Naive thymus-derived CD8-positive, alpha-beta T cell (primary cell): ENCODE results near the gene KDELR1. TPM values are rescaled to one million over a fixed set of nuclear protein-coding genes. Genes with fewer than 3 reads are reported as not detected.
"Not testable (repeated sequence)": the region's sequence is repeated elsewhere in the genome, so short reads cannot be mapped to it uniquely, and the experiment has no call there.

Experiments used
- ATAC-seq, 2 donors: fragments of 150-1000 bp; cut with Tn5 transposase in 1 of 2; sonication (Bioruptor Pico), chemical (Tn5 transposase) in 1 of 2; 1 replicate in 1 of 2; 2 replicates in 1 of 2; pipeline ENCODE4 v1.10.0; 2021; ENCODE audit warnings: mild to moderate bottlenecking in 2 of 2, moderate library complexity in 2 of 2
- POLR2A ChIA-PET: fragments of 350-600 bp; sonication (Branson Sonifier 250); formaldehyde crosslinking; loops from one replicate; lab custom pipeline; 2021; ENCODE audit warnings: antibody characterized with exemption; lab: Charles Lee
- DNase-seq, 10 donors: peaks; one replicate each; pipeline versions ENCODE4 v3.0.0 to v3.0.0-alpha.2; 2020 to 2022
- H3K27ac Mint-ChIP-seq, 10 donors: one replicate each; pipeline ENCODE4 v1.8.0; 2020 to 2022; ENCODE audit warnings: mild to moderate bottlenecking in 10 of 10, mixed read lengths in 10 of 10, moderate library complexity in 4 of 10, inconsistent platforms in 1 of 10
- H3K27me3 Mint-ChIP-seq, 5 donors: one replicate each; pipeline ENCODE4 v1.8.0; 2021 to 2022; ENCODE audit warnings: mixed read lengths in 5 of 5
- H3K36me3 Mint-ChIP-seq, 3 donors: one replicate each; pipeline ENCODE4 v1.8.0; 2020 to 2022; ENCODE audit warnings: mixed read lengths in 3 of 3, mild to moderate bottlenecking in 2 of 3, inconsistent platforms in 1 of 3
- H3K4me1 Mint-ChIP-seq, 4 donors: one replicate each; pipeline ENCODE4 v1.8.0; 2021 to 2022; ENCODE audit warnings: mixed read lengths in 4 of 4
- H3K4me3 Mint-ChIP-seq, 10 donors: one replicate each; pipeline ENCODE4 v1.8.0; 2020 to 2022; ENCODE audit warnings: mild to moderate bottlenecking in 10 of 10, mixed read lengths in 10 of 10, moderate library complexity in 6 of 10, inconsistent platforms in 1 of 10
- H3K9me3 Mint-ChIP-seq, 9 donors: one replicate each; pipeline ENCODE4 v1.8.0; 2020 to 2022; ENCODE audit warnings: mixed read lengths in 9 of 9, mild to moderate bottlenecking in 3 of 9, inconsistent platforms in 1 of 9, moderate library complexity in 1 of 9
- polyA plus RNA-seq, 3 donors: library from polyadenylated mRNA; unstranded; fragments of 300-500 nt; fragmentation: Illumina TruSeq; gene quantifications; one replicate each; pipeline ENCODE4 v1.2.3, GENCODE V29; 2021
- total RNA-seq, 8 experiments: library from RNA in 2 of 8; stranded (reverse) in 2 of 8; gene quantifications; one replicate each; pipeline ENCODE4 v1.2.3 and lab custom pipeline; 2021 to 2026

Gene KDELR1
- total and polyA plus RNA-seq, 5 experiments from 2014 or later = 21.3 to 49.6 (median 24.8) TPM

DNA sequence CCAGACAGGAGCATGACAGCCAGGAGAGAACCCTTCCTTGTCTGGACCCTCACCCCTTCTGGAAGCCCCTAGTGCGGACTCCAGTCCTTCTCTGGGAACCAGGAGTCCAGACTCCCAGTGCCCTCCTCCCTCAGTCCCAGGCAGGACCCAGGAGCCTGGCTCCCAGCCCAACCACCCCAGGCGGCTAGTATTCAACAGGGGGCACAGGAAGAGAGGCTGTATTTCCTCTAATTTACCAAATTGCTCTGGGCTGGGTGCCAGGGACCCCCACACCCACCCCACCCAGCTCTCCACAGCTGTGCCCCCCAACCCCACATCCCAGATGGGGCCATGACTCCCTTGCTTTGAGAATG is 5.4 kb upstream of the KDELR1 start:
- ATAC-seq (no peak), DNase-seq (no peak)
- H3K36me3 Mint-ChIP-seq = no peaks in the 10 kb centered on the region
- peaks cover 9 to 45% (median 27%) of the 10 kb centered on the region in 5 donors for H3K27me3 Mint-ChIP-seq
- H3K27ac Mint-ChIP-seq = no peak overlapping the region
- peaks cover 0 to 3% (median 0%) of the 10 kb centered on the region in 9 donors for H3K9me3 Mint-ChIP-seq
- peak overlapping the region in 2 of 10 donors; percentile 79 to 83 for H3K4me3 Mint-ChIP-seq
- POLR2A ChIA-PET = no interaction called here
- H3K4me1 Mint-ChIP-seq = peaks cover 25 to 61% (median 48%) of the 10 kb centered on the region in 4 donors

DNA sequence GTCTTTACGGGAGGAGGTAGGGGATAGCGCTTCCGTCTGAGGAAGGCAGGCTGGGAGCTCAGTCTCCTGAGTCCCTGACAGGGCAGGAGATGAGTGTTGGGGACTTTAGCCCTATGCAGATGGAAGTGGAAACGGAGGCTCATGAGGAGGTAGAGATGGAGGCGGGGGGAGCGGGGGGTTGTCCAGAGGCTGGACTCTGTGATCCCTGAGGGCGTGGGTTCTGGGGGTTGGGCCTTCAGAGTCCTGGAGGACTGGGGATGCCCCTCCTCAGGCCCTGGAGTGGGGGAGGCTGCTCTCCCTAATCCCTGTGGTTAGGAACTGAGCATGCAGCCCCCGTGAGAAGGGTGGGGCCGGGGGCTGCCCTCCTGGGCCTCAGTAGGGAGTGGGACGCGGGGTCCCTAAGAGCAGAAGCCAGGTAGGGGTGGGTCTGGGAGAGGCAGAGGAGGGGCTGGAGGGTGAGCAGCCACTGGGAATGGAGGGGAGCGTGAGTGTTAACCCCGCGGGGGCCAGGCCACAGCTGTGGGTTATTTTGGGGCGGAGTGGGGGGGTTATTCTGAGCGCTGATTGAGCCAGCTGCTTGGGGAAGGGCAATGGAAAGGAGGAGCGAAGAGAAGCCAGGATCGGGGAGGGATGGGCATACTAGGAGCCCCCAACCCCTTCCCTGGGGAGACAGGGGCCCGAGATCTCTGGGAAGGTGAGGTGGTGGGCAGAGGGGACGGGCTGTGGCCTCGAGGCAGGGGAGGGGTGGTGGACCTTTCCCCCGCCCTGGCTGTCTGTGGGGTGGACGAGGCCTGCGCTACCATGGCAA is 4.9 kb upstream of the KDELR1 start:
- no peak for DNase-seq
- Mint-ChIP-seq H3K9me3 (peaks cover 0 to 3% (median 0%) of the 10 kb centered on the region in 9 donors), H3K27ac (peak overlapping the region in 1 of 10 donors; percentile 37), H3K4me1 (peaks cover 26 to 66% (median 50%) of the 10 kb centered on the region in 4 donors), H3K27me3 (peaks cover 9 to 45% (median 27%) of the 10 kb centered on the region in 5 donors), H3K36me3 (no peaks in the 10 kb centered on the region), H3K4me3 (peak overlapping the region in 5 of 10 donors; percentile 34 to 94 (median 50))
- ATAC-seq = no peak
- POLR2A ChIA-PET = interaction anchor here (0.7 kb wide), 1 partner anchor 49 kb away, joined by 3 read pairs; the partner anchor contains the start of gene GRWD1

DNA sequence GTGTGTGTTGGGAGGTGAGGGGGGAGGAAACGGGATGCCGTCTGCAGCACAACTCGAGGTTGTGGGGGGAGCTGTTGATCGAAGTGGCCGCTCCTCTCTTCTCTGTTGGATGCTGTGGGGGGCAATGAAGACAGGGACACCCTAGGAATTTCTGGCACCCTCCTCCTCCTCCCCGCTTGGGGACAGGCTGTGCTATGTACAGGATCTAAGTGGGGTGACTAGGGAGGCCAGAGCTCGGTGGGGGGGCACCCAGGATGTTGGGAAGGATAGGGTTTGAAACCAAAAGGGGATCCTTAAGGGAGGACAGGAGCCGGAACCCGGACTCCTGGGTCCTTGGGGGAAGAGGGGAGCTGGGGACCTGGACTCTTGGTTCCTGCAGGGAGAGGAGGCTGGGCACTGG is 4.1 kb upstream of the KDELR1 start:
- POLR2A ChIA-PET = interaction anchor here (0.5 to 0.7 kb wide), 3 partner anchors 50 to 731 kb away, joined by 3 read pairs; partner anchors contain the start of gene GRWD1
- Mint-ChIP-seq H3K4me3 (peak overlapping the region in 9 of 10 donors; percentile 4 to 94 (median 40)), H3K27me3 (peaks cover 9 to 45% (median 27%) of the 10 kb centered on the region in 5 donors), H3K36me3 (no peaks in the 10 kb centered on the region), H3K4me1 (peaks cover 29 to 70% (median 49%) of the 10 kb centered on the region in 4 donors), H3K27ac (peak overlapping the region in 2 of 10 donors; percentile 14 to 37), H3K9me3 (peaks cover 0 to 3% (median 0%) of the 10 kb centered on the region in 9 donors)
- no peak for ATAC-seq
- no peak for DNase-seq

DNA sequence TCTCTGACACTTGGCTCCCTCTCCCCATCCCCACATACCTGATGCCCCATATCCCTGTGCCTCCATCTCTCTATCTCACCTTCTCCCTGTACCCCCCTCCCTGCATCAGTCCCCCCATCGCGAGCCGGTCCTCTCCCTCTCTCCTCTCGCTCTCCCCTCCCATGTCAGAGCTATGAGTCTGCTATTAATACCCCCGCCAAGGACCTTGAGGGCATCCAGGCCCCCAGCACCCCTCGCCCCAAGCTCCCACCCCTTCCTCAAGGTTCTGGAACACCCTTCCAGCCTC is 3.8 kb upstream of the KDELR1 start:
- Mint-ChIP-seq H3K27me3 (peaks cover 9 to 45% (median 27%) of the 10 kb centered on the region in 5 donors), H3K4me1 (peaks cover 29 to 74% (median 49%) of the 10 kb centered on the region in 4 donors)
- no peak for ATAC-seq

DNA sequence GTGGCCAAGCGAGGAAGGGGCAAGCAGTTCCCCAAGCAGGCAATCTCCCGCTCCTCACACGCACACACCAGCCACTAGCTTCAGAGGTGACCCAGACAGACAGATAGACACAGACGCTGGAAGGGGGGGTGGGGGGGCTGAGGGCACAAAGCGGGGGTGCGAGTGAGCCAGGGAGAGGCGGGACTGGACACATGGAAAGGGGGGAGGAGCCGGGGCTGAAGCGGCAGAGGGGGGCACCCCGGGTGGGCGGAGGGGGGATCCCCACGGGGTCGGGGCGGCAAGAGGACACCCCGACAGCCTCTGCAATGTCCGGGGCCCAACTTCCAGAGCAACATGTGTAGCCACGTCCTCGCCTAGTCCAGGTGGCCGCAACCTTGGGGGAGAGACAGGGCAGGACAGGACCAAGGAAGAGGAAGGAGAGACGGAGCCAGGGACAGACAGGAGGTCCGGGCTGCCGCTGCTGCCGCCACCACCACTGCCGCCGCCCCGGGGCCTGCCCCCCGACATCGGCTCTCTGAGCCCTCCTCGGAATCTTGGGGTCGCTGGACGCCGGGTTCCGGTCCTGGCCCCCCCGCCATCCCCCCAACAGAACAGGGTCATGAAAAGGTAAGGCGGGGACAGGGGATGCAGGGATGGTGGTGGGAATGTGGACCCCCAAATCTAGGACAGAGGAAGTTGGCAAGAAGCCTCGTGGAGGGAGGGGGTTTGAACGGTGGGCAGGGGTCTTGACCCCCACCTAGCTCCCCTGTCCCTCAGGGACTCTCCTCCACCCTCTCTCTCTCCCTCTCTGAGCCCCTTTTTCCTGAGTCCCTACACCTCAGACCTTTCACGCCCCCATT is 3.2 kb upstream of the KDELR1 start:
- peaks cover 29 to 70% (median 46%) of the 10 kb centered on the region in 4 donors for H3K4me1 Mint-ChIP-seq
- ATAC-seq (no peak), DNase-seq (no peak)
- peaks cover 9 to 45% (median 27%) of the 10 kb centered on the region in 5 donors for H3K27me3 Mint-ChIP-seq
- no peaks in the 10 kb centered on the region for H3K36me3 Mint-ChIP-seq
- peak overlapping the region in 4 of 10 donors; percentile 16 to 82 (median 36) for H3K27ac Mint-ChIP-seq
- H3K9me3 Mint-ChIP-seq = peaks cover 0 to 2% (median 0%) of the 10 kb centered on the region in 9 donors
- POLR2A ChIA-PET = interaction anchor here (0.5 to 0.7 kb wide), 3 partner anchors 59 to 203 kb away, joined by 3 to 4 read pairs (median 3); no protein-coding TSS in a partner anchor
- H3K4me3 Mint-ChIP-seq = peak overlapping the region; percentile 59 to 94 (median 72)

More for the DNA sequence above, 3.8 kb upstream of the KDELR1 start:
- H3K9me3 Mint-ChIP-seq = peaks cover 0 to 3% (median 0%) of the 10 kb centered on the region in 9 donors
- H3K36me3 Mint-ChIP-seq = no peaks in the 10 kb centered on the region
- POLR2A ChIA-PET = interaction anchor here (0.5 to 0.6 kb wide), 2 partner anchors 65 to 732 kb away, joined by 3 read pairs; no protein-coding TSS in a partner anchor
- H3K4me3 Mint-ChIP-seq = peak overlapping the region in 7 of 10 donors; percentile 26 to 94 (median 50)
- H3K27ac Mint-ChIP-seq = peak overlapping the region in 2 of 10 donors; percentile 14 to 37
- no peak for DNase-seq

DNA sequence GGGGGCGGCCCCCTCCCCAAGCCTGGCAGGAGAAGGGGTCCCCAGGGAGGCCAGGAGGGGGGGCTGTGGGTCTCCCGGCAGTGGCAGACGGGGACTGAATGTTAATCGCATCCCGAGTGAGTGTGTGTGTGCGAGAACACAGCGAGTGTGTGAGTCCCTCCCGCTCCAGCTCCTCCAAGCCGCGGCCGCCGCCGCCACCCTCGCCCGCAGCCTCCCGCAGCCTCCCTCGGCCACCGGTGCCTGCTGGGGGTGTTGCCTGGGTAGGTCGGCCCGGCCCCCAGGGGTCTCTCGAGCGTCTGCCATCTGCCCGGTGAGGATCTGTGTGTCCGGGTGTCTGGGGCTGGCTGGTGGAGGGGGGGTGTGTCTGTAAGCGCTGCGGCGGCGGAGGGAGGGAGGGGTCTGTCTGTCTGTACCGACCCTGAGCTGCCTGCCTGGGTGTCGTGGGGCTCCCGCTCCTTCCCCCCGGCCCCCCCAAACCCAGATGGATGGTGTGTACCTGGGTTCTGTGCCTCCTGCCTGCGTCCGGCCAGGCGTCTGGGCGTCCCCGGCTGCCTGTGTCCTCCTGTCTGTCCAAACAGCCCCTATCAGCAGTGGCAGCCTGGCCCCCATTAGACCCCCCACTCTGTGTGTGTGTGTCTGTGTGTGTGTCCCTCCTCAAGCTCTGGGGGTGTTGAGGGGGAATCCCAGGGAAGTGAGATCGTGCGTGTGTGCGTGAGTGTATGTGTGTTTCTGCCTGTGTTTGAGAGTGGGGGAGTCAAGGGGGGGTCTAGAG is 2.4 kb upstream of the KDELR1 start, which contains the start of gene GRIN2D:
TSS of gene GRIN2D (plus strand) at position 110 of the 772 bp plus-strand sequence. CDS start 4,725 bp downstream, outside the sequence.
- Mint-ChIP-seq H3K4me3 (peak within 1 kb of the TSS; percentile 59 to 94 (median 72)), H3K36me3 (peaks cover 0 to 2% (median 0%) of the 10 kb centered on the region in 3 donors), H3K9me3 (no peaks in the 10 kb centered on the region), H3K4me1 (peaks cover 31 to 68% (median 42%) of the 10 kb centered on the region in 4 donors), H3K27me3 (peaks cover 9 to 45% (median 27%) of the 10 kb centered on the region in 5 donors), H3K27ac (peak within 1 kb of the TSS in 7 of 10 donors; percentile 19 to 87 (median 78))
- DNase-seq (peak in 4 of 10 donors; percentile 32 to 70 (median 36)), ATAC-seq (peak in 1 of 2 donors; percentile 21)
- POLR2A ChIA-PET = interaction anchor here (0.5 to 0.7 kb wide), 3 partner anchors 60 to 204 kb away, joined by 3 to 4 read pairs (median 3); no protein-coding TSS in a partner anchor

DNA sequence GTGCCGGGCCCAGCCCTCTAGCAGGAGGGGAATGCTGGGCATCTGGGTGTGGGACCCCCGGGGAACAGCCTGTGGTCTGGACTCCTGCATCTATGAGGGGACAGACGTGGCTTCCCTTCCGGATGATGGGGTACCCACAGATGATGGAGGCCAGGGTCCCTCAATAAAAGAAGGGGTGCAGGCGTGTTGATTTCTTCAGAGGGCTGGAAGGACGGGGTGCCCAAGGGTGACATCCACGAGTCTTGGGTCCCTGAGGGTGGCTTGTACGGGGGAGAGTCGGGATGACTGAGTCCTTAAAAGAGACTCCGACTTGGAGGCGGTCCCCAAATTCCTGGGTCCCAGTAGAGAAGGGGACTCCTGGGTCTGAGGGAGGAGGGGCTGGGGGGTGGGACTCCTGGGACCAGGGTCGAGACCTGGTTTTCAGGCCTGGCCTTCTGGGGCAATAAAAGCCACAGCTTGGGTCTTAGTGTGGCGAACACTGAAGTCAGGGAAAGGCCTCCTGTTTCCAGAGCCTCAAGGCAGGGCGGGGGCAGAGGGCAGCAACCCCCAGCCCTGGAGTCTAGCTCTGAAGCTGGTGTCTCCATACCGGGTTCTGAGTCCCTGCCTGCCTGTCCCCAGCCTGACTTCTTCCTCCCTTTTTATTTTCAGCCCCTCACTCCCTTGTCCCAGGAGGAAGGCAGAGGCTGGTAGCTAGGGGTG is 1.7 kb upstream of the KDELR1 start:
- POLR2A ChIA-PET = no interaction called here
- ATAC-seq = no peak
- H3K4me1 Mint-ChIP-seq = peaks cover 33 to 70% (median 43%) of the 10 kb centered on the region in 4 donors
- H3K9me3 Mint-ChIP-seq = no peaks in the 10 kb centered on the region
- peak overlapping the region in 3 of 10 donors; percentile 19 to 87 (median 19) for H3K27ac Mint-ChIP-seq
- DNase-seq = no peak
- H3K4me3 Mint-ChIP-seq = peak overlapping the region in 6 of 10 donors; percentile 25 to 94 (median 70)
- H3K27me3 Mint-ChIP-seq = peaks cover 9 to 43% (median 26%) of the 10 kb centered on the region in 5 donors
- H3K36me3 Mint-ChIP-seq = peaks cover 0 to 9% (median 0%) of the 10 kb centered on the region in 3 donors

DNA sequence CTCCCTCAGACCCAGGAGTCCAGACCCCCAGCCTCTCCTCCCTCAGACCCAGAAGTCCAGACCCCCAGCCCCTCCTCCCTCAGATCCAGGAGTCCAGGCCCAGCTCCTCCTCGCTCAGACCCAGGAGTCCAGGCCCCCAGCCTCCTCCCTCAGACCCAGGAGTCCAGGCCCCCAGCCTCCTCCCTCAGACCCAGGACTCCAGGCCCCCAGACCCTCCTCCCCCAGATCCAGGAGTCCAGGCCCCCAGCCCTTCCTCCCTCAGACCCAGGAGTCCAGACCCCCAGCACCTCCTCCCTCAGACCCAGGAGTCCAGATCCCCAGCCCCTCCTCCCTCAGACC is 624 bp upstream of the KDELR1 start:
- POLR2A ChIA-PET = interaction anchor here (0.6 to 2.2 kb wide), 7 partner anchors 8 to 1648 kb away, joined by 3 to 29 read pairs (median 5); partner anchors contain the start of genes RPL18, SPHK2, SYNGR4 and TMEM143
- Mint-ChIP-seq H3K27ac (peak overlapping the region in 5 of 10 donors; percentile 15 to 95 (median 94)), H3K4me3 (peak overlapping the region in 8 of 10 donors; percentile 91 to 95 (median 92)), H3K4me1 (peaks cover 24 to 59% (median 34%) of the 10 kb centered on the region in 4 donors), H3K27me3 (peaks cover 9 to 33% (median 16%) of the 10 kb centered on the region in 5 donors), H3K36me3 (peaks cover 0 to 18% (median 0%) of the 10 kb centered on the region in 3 donors)
- ATAC-seq, DNase-seq, H3K9me3 Mint-ChIP-seq: not testable (repeated sequence)

DNA sequence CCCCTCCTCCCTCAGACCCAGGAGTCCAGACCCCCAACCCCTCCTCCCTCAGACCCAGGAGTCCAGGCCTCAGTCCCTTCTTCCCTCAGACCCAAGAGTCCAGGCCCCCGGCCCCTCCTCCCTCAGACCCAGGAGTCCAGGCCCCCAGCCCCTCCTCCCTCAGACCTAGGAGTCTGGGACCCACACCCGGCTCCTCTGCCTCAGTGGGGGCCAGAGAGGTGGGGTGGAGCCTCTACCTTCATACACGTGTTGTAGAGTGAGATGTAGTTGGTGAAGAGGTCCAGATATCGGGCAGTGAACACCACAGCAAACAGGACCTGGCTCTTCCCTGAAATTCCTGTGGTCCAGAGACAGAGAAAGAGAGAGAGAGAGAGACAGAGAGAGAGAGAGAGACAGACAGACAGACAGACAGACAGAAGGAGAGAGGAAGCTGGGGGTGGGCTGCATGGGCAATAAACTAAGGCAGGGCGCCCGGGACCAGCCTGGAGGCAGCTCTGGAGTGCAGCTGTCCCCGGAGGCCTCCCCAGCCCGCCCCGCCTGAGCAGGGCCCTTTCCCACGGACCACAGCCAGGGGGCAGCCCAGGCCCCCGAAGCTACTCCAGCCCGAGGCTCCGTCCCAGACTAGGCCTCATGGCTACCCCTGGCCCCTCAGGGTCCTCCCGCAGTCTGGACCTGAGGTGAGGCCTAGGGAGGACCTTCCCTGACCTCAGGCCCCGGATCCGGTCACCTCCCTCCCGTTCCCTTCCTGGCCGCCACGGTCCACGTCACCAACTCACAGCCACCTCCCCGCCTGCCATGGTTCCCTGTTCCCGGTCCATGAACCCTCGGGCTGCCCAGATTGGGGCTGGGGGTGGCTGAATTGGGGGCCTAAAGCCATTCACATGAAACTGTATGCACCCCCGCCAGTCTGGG is 907 bp downstream of the KDELR1 start:
- peak; percentile 55 to 73 for ATAC-seq
- peak overlapping the region; percentile 69 to 97 (median 94) for H3K27ac Mint-ChIP-seq
- peak in 9 of 10 donors; percentile 48 to 65 (median 60) for DNase-seq
- H3K9me3 Mint-ChIP-seq = no peaks in the 10 kb centered on the region
- H3K36me3 Mint-ChIP-seq = peaks cover 0 to 32% (median 2%) of the 10 kb centered on the region in 3 donors
- peak overlapping the region; percentile 91 to 95 (median 92) for H3K4me3 Mint-ChIP-seq
- POLR2A ChIA-PET = interaction anchor here (0.6 to 2.2 kb wide), 10 partner anchors 9 to 420 kb away, joined by 3 to 29 read pairs (median 4); partner anchors contain the start of genes RPL18, SPHK2, SYNGR4 and TMEM143
- H3K27me3 Mint-ChIP-seq = peaks cover 6 to 19% (median 10%) of the 10 kb centered on the region in 5 donors
- H3K4me1 Mint-ChIP-seq = peaks cover 21 to 51% (median 34%) of the 10 kb centered on the region in 4 donors

DNA sequence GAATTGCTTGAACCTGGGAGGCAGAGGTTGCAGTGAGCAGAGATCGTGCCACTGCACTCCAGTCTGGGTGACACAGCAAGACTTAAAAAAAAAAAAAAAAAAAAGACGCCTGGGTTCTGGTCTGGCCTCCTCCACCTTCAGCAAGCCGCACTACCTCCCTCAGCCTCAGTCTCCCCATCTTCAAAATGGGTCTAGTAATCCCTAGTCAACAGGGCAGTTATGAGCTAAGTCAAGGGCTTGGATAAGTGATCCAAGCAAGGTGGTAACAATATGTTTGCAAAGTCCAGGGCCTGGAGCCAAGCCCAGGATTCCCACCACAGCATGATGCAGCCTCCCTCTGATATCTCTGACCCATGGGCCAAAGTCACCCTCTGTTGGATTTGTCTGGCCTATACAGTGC is 4.4 kb downstream of the KDELR1 start:
- Mint-ChIP-seq H3K27me3 (no peaks in the 10 kb centered on the region), H3K27ac (no peak overlapping the region), H3K9me3 (no peaks in the 10 kb centered on the region), H3K4me1 (peaks cover 11 to 23% (median 15%) of the 10 kb centered on the region in 4 donors), H3K4me3 (no peak overlapping the region), H3K36me3 (peaks cover 0 to 66% (median 2%) of the 10 kb centered on the region in 3 donors)
- DNase-seq (no peak), ATAC-seq (no peak)
- POLR2A ChIA-PET = interaction anchor here (0.7 kb wide), 1 partner anchor 203 kb away, joined by 5 read pairs; no protein-coding TSS in a partner anchor
